GM18519 (cell line): ENCODE measurements around the gene UNC45B.
"Not testable (repeated sequence)": the region's sequence is repeated elsewhere in the genome, so short reads cannot be mapped to it uniquely, and the experiment has no call there.

ENCODE experiments used
- ATAC-seq: cut with Tn5 transposase; IDR thresholded peaks from one replicate; pipeline ENCODE4 v1.9.1; 2021; ENCODE audit warnings: mild to moderate bottlenecking, moderate library complexity; ENCODE audit not compliant: unreplicated experiment, low FRiP score

The UNC45B gene

GRCh38 chr17:35141681-35142466 lies 5.7 kb upstream of the UNC45B start, which contains the start of gene NLE1:
TSS of gene NLE1 (minus strand) at chr17:35142303. CDS start at chr17:35142275, 28 bp downstream.
- peak; percentile 54 for ATAC-seq

- ATAC-seq, result no peak
Measured at GRCh38 chr17:35142467-35142796, 5.2 kb upstream of the UNC45B start.

GRCh38 chr17:35144840-35145239 lies 2.8 kb upstream of the UNC45B start:
- no peak for ATAC-seq

GRCh38 chr17:35146214-35146833 lies 1.3 kb upstream of the UNC45B start:
- no peak for ATAC-seq

- ATAC-seq, result no peak
Measured at GRCh38 chr17:35148144-35148543, 527 bp downstream of the UNC45B start.

- no peak for ATAC-seq
Measured at GRCh38 chr17:35149941-35150340, 2.3 kb downstream of the UNC45B start.

GRCh38 chr17:35151080-35151479 lies 3.5 kb downstream of the UNC45B start:
- not testable (repeated sequence) for ATAC-seq

- ATAC-seq, result no peak
Measured at GRCh38 chr17:35152421-35153140, 5.0 kb downstream of the UNC45B start.

GRCh38 chr17:35154196-35155165 lies 6.9 kb downstream of the UNC45B start:
- ATAC-seq, result no peak

- no peak for ATAC-seq
Measured at GRCh38 chr17:35155246-35155645, 7.6 kb downstream of the UNC45B start.

- no peak for ATAC-seq
Measured at GRCh38 chr17:35159940-35160339, 12.3 kb downstream of the UNC45B start.

GRCh38 chr17:35160354-35161201 lies 13.0 kb downstream of the UNC45B start:
- ATAC-seq, result no peak

GRCh38 chr17:35161281-35161761 lies 13.7 kb downstream of the UNC45B start:
- ATAC-seq, result no peak

- ATAC-seq, result no peak
Measured at GRCh38 chr17:35162755-35163154, 15.1 kb downstream of the UNC45B start.

GRCh38 chr17:35163886-35164285 lies 16.3 kb downstream of the UNC45B start:
- no peak for ATAC-seq

- ATAC-seq, result no peak
Measured at GRCh38 chr17:35164716-35165115, 17.1 kb downstream of the UNC45B start.

GRCh38 chr17:35166526-35166925 lies 18.9 kb downstream of the UNC45B start:
- no peak for ATAC-seq

GRCh38 chr17:35167046-35167445 lies 19.4 kb downstream of the UNC45B start:
- no peak for ATAC-seq

GRCh38 chr17:35167666-35168065 lies 20.0 kb downstream of the UNC45B start:
- no peak for ATAC-seq
